Measurements from ENCODE around the gene HSPA12A. TPM values are rescaled to one million over a fixed set of nuclear protein-coding genes. Genes with fewer than 3 reads are reported as not detected.
A peak's percentile ranks its signal among the peaks of the same experiment; 100 is the strongest.

HSPA12A gene
- total RNA-seq, result 10 to 100 TPM in 1 of 2 donors, 1 to 10 TPM in 1; 5.7 to 19.4 TPM

GRCh38 chr10:116742367-116743265, at the start of gene HSPA12A:
Gene HSPA12A, minus strand, starts transcription at chr10:116742566. Its CDS starts 97 bp downstream, at chr10:116742469.
- Histone ChIP-seq H3K36me3 (no peaks in the 10 kb centered on the region), H3K27me3 (replicated peaks; ENCODE audit: insufficient read depth) (no peaks in the 10 kb centered on the region), H3K9me3 (no peaks in the 10 kb centered on the region), H3K4me1 (replicated peaks) (peaks cover 4% of the 10 kb centered on the region), H3K27ac (peak within 1 kb of the TSS; percentile 79 to 81), H3K4me3 (peak within 1 kb of the TSS; percentile 72 to 87)
- WGBS, result 1% methylated on average over 87 of the region's 114 CpGs
- TF ChIP-seq CTCF (IDR thresholded peaks at IDR 0.05) (no peak), POLR2A (IDR thresholded peaks at IDR 0.05) (peak; percentile 75), POLR2AphosphoS5 (IDR thresholded peaks at IDR 0.05) (peak; percentile 4)
- peak; percentile 64 for DNase-seq (ENCODE audit: low spot score)
- intact Hi-C loops (cut with DNase I), result loop anchor here (5.0 kb wide), 1 partner anchor 50 kb away; no protein-coding TSS in a partner anchor

GRCh38 chr10:116791241-116791640, 48.9 kb upstream of the HSPA12A start:
- Histone ChIP-seq H3K4me1 (replicated peaks) (no peaks in the 10 kb centered on the region), H3K36me3 (no peaks in the 10 kb centered on the region), H3K4me3 (no peak overlapping the region), H3K27ac (no peak overlapping the region), H3K9me3 (no peaks in the 10 kb centered on the region), H3K27me3 (replicated peaks; ENCODE audit: insufficient read depth) (no peaks in the 10 kb centered on the region)
- DNase-seq (ENCODE audit: low spot score), result no peak
- TF ChIP-seq POLR2AphosphoS5 (IDR thresholded peaks at IDR 0.05) (no peak), CTCF (IDR thresholded peaks at IDR 0.05) (no peak), POLR2A (IDR thresholded peaks at IDR 0.05) (no peak)
- intact Hi-C loops (cut with DNase I), result no loop called here
- 95% methylated on average over 2 of the region's 2 CpGs for WGBS

- Histone ChIP-seq H3K36me3 (no peaks in the 10 kb centered on the region), H3K4me3 (peak overlapping the region in 1 of 2 donors; percentile 16), H3K27me3 (replicated peaks; ENCODE audit: insufficient read depth) (no peaks in the 10 kb centered on the region), H3K9me3 (no peaks in the 10 kb centered on the region), H3K27ac (no peak overlapping the region), H3K4me1 (replicated peaks) (no peaks in the 10 kb centered on the region)
- peak; percentile 53 for DNase-seq (ENCODE audit: low spot score)
- intact Hi-C loops (cut with DNase I), result loop anchor here (5.0 kb wide), 1 partner anchor 106 kb away; no protein-coding TSS in a partner anchor
- WGBS, result 3% methylated on average over 29 of the region's 29 CpGs
- TF ChIP-seq CTCF (IDR thresholded peaks at IDR 0.05) (peak; percentile 89 to 97 (median 96)), POLR2AphosphoS5 (IDR thresholded peaks at IDR 0.05) (peak; percentile 13), POLR2A (IDR thresholded peaks at IDR 0.05) (no peak)
Observed at GRCh38 chr10:116787893-116788665, 45.7 kb upstream of the HSPA12A start.

- WGBS, result 78% methylated on average over 8 of the region's 8 CpGs
- intact Hi-C loops (cut with DNase I), result loop anchor here (5.0 kb wide), 1 partner anchor 105 kb away; no protein-coding TSS in a partner anchor
Observed at GRCh38 chr10:116787053-116787659, 44.8 kb upstream of the HSPA12A start.

More at GRCh38 chr10:116787053-116787659, 44.8 kb upstream of the HSPA12A start:
- H3K4me1 ChIP-seq (replicated peaks), result no peaks in the 10 kb centered on the region
- H3K27ac ChIP-seq, result no peak overlapping the region
- no peak overlapping the region for H3K4me3 ChIP-seq
- DNase-seq (ENCODE audit: low spot score), result no peak
- H3K27me3 ChIP-seq (replicated peaks; ENCODE audit: insufficient read depth), result no peaks in the 10 kb centered on the region
- no peak for TF ChIP-seq POLR2AphosphoS5 (IDR thresholded peaks at IDR 0.05)
- TF ChIP-seq POLR2A (IDR thresholded peaks at IDR 0.05), result no peak
- no peak for TF ChIP-seq CTCF (IDR thresholded peaks at IDR 0.05)
- H3K9me3 ChIP-seq, result no peaks in the 10 kb centered on the region
- H3K36me3 ChIP-seq, result no peaks in the 10 kb centered on the region

All from prostate gland (tissue), 2 donors.